ENCODE results near the gene CREB1.
A peak's percentile ranks its signal among the peaks of the same experiment; 100 is the strongest.
"Not testable (repeated sequence)": the region's sequence is repeated elsewhere in the genome, so short reads cannot be mapped to it uniquely, and the experiment has no call there.

CREB1 gene

DNA sequence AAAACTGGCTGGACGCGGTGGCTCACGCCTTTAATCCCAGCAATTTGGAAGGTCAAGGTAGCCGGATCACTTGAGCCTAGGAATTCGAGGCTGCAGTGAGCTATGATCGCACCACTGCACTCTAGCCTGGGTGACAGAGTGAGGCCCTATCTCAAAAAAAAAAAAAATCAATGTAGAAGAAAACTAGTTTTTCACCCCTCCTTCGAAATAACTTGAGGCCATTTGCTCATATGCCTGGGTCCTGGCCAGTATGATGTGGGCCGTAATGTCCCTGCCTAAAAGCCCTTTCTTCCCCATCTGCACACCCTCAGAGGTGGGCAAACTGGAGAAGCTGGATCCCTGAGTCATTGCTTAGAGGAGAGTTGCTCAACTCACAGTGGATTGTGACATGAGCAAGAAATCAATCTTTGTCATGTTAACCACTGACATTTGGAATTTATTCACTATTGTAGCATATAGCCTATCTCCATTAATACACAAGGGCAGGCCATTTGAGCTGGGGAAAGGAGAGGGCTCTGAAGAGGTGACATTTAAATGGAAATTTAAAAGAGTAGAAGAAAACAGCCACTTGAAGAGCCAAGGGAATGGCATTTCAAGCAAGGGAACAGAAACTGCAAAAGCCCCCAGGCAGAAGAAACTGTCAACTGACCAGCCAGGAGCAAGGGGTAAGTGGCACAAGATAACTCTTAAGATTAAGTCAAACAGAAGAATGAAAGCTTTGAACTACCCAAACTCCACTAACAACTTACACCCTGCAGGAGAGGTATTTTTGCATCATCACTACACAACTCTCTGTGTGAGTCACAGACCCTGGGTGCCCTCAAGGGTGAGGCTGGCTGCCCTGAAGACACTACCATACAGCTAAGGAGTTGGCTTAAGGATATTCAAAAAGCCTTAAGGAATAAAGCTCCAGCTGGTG, 103.1 kb downstream of the CREB1 start:
- peak; percentile 55 for DNase-seq (ENCODE audit: low read depth)
- H3K4me3 ChIP-seq (ENCODE audit: low read length) = no peak overlapping the region
- TF ChIP-seq, protein P1, sequence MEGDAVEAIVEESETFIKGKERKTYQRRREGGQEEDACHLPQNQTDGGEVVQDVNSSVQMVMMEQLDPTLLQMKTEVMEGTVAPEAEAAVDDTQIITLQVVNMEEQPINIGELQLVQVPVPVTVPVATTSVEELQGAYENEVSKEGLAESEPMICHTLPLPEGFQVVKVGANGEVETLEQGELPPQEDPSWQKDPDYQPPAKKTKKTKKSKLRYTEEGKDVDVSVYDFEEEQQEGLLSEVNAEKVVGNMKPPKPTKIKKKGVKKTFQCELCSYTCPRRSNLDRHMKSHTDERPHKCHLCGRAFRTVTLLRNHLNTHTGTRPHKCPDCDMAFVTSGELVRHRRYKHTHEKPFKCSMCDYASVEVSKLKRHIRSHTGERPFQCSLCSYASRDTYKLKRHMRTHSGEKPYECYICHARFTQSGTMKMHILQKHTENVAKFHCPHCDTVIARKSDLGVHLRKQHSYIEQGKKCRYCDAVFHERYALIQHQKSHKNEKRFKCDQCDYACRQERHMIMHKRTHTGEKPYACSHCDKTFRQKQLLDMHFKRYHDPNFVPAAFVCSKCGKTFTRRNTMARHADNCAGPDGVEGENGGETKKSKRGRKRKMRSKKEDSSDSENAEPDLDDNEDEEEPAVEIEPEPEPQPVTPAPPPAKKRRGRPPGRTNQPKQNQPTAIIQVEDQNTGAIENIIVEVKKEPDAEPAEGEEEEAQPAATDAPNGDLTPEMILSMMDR (conservative IDR thresholded peaks at IDR 0.05; ENCODE audit: low read length) = no peak

DNA sequence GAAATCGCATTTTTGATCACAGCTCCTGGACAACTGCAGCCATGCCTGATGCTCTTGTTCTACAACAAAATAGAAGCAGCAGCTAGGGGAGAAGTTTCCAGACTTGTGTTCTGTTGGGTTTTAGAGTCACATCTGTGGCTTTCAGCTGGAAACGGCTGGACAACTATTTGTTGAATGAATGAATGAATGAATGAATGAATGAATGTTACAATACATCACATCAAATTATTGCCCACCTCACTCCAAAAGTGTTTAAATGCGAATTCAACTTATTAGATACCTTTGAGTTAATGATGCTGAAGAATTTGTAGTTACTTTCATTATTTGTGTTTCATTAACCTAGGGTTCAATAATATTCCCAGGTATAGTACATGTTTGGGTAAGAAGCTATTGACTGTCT, 103.9 kb downstream of the CREB1 start:
- TF ChIP-seq, protein P1 (conservative IDR thresholded peaks at IDR 0.05; ENCODE audit: low read length) = no peak
- no peak overlapping the region for H3K4me3 ChIP-seq (ENCODE audit: low read length)
- no peak for DNase-seq (ENCODE audit: low read depth)

DNA sequence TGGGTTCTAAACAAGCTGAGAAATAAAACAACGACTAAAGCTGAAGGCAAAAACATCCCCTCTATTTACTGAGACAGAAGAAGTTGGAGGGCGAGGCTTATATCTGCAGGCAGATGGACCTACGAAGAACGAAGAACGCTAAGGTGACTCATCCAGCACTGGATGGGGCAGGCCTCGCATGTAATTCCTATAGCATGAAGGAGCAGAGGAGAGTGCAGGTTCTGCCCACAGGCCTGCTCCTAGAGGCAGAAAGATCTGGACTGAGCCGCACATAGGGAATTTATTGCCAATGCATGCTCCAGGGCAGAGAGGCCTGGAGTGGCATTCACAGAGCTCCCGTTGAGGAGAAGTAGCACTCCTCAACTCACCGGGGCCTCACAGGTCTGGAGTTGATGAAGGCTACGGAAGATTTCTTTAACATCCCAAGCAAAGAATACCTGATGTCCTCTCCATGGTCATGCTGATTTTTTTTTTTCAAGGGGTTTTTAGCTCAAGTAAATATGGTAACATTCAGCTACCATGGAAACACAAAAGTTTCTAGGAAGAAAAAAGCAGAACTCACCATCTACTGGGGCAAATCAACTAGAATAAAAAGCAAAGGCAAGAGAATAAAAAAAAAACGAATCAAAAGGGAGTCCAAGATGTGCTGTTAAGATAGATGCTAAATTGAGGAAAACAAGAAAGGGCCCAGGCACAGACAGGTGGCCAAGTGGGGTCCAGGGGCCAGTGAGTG, 105.9 kb downstream of the CREB1 start:
- H3K4me3 ChIP-seq (ENCODE audit: low read length) = no peak overlapping the region
- no peak for DNase-seq (ENCODE audit: low read depth)
- TF ChIP-seq, protein P1 (conservative IDR thresholded peaks at IDR 0.05; ENCODE audit: low read length) = no peak

DNA sequence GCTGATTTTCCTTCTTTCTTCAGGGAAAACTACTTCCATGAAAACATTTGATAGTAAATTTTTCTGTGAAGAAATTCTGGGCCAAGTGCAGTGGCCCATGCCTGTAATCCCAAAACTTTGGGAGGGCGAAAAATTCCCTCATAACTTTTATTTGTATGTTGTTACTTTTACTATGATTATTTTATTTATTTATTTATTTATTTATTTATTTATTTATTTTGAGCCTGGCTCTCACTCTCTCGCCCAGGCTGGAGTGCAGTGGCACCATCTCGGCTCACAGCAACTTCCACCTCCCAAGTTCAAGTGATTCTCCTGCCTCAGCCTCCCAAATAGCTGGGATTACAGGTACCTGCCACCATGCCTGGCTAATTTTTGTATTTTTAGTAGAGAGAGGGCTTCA, 109.5 kb downstream of the CREB1 start:
- not testable (repeated sequence) for DNase-seq (ENCODE audit: low read depth); H3K4me3 ChIP-seq (ENCODE audit: low read length)

DNA sequence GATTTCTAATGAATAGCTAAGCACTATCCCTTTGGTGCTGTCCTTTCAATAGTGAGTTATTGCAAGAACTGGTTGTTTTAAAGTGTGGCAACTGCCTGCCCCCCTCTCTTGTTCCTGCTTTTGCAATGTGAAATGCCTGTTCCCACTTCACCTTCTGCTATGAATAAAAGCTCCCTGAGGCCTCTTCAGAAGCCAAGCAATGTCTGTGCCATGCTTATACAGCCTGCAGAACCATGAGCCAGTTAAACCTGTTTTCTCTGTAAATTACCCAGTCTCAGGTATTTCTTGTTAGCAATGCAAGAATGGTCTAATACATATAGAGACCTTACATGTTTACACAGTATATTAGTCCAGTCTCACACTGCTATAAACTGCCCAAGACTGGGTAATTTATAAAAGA, 110.4 kb downstream of the CREB1 start:
- H3K4me3 ChIP-seq (ENCODE audit: low read length) = no peak overlapping the region
- TF ChIP-seq, protein P1 (conservative IDR thresholded peaks at IDR 0.05; ENCODE audit: low read length) = no peak
- no peak for DNase-seq (ENCODE audit: low read depth)

DNA sequence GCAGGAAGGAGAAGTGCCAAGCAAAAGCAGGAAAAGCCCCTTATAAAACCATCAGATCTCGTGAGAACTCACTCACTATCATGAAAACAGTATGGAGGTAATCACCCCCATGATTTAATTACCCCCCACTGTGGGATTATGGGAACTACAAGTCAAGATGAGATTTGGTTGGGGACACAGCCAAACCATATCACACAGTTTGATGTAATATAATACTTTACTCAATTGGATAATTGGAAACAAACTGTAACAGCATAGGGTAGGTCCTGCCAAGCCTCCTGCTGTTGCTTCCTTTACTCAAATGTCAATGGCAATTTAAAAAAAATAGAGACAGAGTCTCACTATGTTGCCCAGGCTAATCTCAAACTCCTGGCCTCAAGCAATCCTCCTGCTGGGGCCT, 110.9 kb downstream of the CREB1 start:
- TF ChIP-seq, protein P1 (conservative IDR thresholded peaks at IDR 0.05; ENCODE audit: low read length) = no peak
- no peak overlapping the region for H3K4me3 ChIP-seq (ENCODE audit: low read length)
- no peak for DNase-seq (ENCODE audit: low read depth)

DNA sequence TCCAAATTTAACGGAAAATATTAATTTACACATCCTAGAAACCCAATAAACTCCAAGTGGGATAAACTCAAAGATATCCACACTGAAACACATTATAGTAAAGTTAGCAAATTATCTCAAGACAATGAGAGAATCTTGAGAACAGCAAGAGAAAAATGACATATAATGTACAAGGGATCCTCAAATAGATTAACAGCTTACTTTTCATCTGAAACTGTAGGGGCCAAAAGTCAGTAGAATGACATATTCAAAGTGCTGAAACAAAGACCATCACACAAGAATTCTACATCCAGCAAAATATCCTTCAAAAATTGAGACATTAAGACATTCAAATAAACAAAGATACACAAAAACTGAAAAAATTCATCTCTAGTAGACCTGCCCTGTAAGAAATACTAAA, 114.1 kb downstream of the CREB1 start:
- H3K4me3 ChIP-seq (ENCODE audit: low read length) = no peak overlapping the region
- TF ChIP-seq, protein P1 (conservative IDR thresholded peaks at IDR 0.05; ENCODE audit: low read length) = no peak
- DNase-seq (ENCODE audit: low read depth) = no peak

DNA sequence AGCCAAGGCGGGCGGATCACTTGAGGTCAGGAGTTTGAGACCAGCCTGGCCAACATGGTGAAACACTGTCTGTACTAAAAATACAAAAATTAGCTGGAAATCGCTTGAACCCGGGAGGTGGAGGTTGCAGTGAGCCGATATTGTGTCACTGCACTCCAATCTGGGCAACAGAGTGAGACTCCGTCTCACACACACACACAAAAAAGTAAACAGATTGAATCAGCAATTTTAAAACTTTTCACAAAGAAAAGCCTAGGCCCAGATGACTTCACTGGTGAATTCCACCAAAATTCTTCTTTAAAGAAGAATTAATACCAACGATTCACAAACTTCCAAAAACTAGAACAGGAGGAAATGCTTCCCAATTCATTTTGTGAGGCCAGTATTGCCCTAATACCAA, 116.8 kb downstream of the CREB1 start:
- H3K4me3 ChIP-seq (ENCODE audit: low read length); DNase-seq (ENCODE audit: low read depth): not testable (repeated sequence)
